HEK293 (cell line): ENCODE results near the gene PDLIM7.

Experiments
- GLIS1 ChIP-seq: fragments of 450-650 bp; formaldehyde crosslinking; IDR thresholded peaks from 2 replicates; pipeline ENCODE4 v1.5.1; 2016; ENCODE audit warnings: missing biosample characterization, missing genetic modification characterization
- YY1 ChIP-seq: fragments of 450-650 bp; formaldehyde crosslinking; IDR thresholded peaks from 2 replicates; pipeline ENCODE4 v1.5.1; 2018; ENCODE audit warnings: missing biosample characterization, missing genetic modification characterization
- ZNF133 ChIP-seq: fragments of 450-650 bp; formaldehyde crosslinking; IDR thresholded peaks from 2 replicates; pipeline ENCODE4 v1.5.1; 2016; ENCODE audit warnings: missing biosample characterization, missing genetic modification characterization
- ZNF2 ChIP-seq: fragments of 450-650 bp; formaldehyde crosslinking; IDR thresholded peaks from 2 replicates; pipeline ENCODE4 v1.5.1; 2016; ENCODE audit warnings: missing biosample characterization, missing genetic modification characterization
- ZNF221 ChIP-seq: fragments of 450-650 bp; formaldehyde crosslinking; IDR thresholded peaks from 2 replicates; pipeline ENCODE4 v1.5.1; 2017; ENCODE audit warnings: missing biosample characterization, missing genetic modification characterization, borderline replicate concordance
- TF ChIP-seq, protein P1 (sequence below): fragments of 450-650 bp; formaldehyde crosslinking; IDR thresholded peaks from 2 replicates; pipeline ENCODE4 v1.5.1; 2016; ENCODE audit warnings: missing biosample characterization, missing genetic modification characterization

DNA sequence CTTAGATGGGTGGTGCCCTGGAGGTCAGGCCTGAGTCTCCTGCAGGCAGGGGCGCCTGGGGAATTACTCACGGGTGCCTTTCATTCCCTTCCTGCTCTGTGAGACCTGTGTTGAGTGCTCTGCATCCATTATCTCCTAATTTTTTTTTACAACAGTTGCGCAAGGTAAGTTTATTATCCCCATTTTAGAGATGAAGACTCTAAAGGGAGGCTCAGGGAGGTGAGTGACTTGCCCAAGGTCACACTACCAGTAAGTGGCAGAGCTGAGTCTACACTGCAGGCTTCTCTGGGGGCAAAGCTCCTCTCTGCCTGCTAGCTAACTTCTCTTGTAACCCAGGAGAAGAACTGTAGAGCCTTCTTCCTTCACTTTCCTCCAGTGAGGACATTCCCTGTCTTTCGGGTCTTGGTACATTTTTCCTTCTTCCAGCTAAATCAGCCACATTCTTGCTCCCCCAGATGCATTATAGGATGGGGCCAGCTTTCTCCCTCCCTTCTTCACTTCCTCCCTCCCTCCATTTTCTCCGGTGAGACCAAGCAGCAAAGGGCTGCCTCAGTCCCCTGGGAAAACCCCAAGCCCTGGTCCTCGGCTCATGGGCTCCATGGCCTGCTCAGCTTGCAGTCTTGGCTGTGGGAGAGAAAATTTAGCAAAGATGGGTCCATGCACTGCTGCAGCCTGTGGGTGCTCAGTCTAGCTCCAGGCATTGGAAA is 49.0 kb downstream of the PDLIM7 start:
- TF ChIP-seq, protein P1, sequence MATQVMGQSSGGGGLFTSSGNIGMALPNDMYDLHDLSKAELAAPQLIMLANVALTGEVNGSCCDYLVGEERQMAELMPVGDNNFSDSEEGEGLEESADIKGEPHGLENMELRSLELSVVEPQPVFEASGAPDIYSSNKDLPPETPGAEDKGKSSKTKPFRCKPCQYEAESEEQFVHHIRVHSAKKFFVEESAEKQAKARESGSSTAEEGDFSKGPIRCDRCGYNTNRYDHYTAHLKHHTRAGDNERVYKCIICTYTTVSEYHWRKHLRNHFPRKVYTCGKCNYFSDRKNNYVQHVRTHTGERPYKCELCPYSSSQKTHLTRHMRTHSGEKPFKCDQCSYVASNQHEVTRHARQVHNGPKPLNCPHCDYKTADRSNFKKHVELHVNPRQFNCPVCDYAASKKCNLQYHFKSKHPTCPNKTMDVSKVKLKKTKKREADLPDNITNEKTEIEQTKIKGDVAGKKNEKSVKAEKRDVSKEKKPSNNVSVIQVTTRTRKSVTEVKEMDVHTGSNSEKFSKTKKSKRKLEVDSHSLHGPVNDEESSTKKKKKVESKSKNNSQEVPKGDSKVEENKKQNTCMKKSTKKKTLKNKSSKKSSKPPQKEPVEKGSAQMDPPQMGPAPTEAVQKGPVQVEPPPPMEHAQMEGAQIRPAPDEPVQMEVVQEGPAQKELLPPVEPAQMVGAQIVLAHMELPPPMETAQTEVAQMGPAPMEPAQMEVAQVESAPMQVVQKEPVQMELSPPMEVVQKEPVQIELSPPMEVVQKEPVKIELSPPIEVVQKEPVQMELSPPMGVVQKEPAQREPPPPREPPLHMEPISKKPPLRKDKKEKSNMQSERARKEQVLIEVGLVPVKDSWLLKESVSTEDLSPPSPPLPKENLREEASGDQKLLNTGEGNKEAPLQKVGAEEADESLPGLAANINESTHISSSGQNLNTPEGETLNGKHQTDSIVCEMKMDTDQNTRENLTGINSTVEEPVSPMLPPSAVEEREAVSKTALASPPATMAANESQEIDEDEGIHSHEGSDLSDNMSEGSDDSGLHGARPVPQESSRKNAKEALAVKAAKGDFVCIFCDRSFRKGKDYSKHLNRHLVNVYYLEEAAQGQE (tag by site-specific recombination), result no peak
- no peak for TF ChIP-seq ZNF221 (tag by site-specific recombination)
- no peak for TF ChIP-seq YY1 (tag by site-specific recombination)
- TF ChIP-seq ZNF133 (tag by site-specific recombination), result no peak
- TF ChIP-seq GLIS1 (tag by site-specific recombination), result no peak
- TF ChIP-seq ZNF2 (tag by site-specific recombination), result no peak
